ENCODE results near the gene CDH12.
"Not testable (repeated sequence)": the region's sequence is repeated elsewhere in the genome, so short reads cannot be mapped to it uniquely, and the experiment has no call there.

CDH12 gene

DNA sequence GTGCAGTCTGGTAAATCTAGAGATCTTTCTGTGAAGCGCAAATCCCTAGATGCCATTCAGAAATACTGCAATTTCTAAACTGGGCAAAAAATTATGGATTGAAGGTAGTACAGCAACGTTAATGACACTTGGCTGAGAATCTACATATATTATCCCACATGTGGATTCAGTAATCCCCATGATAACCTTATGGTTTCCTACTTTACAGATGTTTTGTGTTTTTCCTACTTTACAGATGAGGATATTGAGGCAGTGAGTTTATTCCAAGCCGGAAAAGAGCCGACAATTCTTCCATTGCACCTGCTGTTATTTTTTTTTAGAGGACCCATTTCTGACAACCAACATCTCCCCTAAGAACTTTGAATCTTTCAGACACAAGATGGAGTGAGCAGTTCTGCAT, 796.5 kb downstream of the CDH12 start:
- H3K36me3 ChIP-seq (ENCODE audit: control insufficient read depth, insufficient read depth, low read length) = no peaks in the 10 kb centered on the region
- no peak overlapping the region for H3K27ac ChIP-seq (ENCODE audit: low read depth, low read length, severe bottlenecking)
- no peak overlapping the region for H3K4me3 ChIP-seq (ENCODE audit: extremely low read depth, insufficient read depth, low read length, poor library complexity, severe bottlenecking)
- no peaks in the 10 kb centered on the region for H3K9me3 ChIP-seq (ENCODE audit: control insufficient read depth, low read length)
- no peaks in the 10 kb centered on the region for H3K4me1 ChIP-seq (ENCODE audit: control insufficient read depth, insufficient read depth, low read length, poor library complexity, severe bottlenecking)
- WGBS, 2 experiments (ENCODE audit: insufficient coverage in 2 of 2) = 83% methylated on average over 2 of the region's 4 CpGs; no CpG with 5 or more reads in 1 of the 2 experiments

DNA sequence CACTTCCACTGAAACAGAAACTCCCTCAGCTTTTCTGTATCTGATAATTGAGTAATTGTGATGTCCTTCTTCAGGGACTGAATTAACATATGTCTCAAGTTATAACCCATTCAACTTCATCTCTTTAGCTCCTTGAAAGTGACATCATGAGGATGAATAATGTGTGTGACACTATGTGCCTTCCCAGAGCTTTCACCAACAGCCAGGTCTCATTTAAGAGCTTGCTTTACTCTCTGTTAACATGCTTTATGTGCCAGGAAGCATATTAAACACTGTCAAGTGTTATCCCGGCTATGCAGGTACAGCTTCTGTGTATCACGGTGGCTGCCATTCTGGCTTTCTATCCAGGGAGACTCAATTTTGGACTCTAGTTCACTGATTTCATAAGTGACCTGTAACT, 799.9 kb downstream of the CDH12 start:
- H3K27ac ChIP-seq (ENCODE audit: low read depth, low read length, severe bottlenecking) = no peak overlapping the region
- no peaks in the 10 kb centered on the region for H3K9me3 ChIP-seq (ENCODE audit: control insufficient read depth, low read length)
- H3K36me3 ChIP-seq (ENCODE audit: control insufficient read depth, insufficient read depth, low read length) = no peaks in the 10 kb centered on the region
- H3K4me3 ChIP-seq (ENCODE audit: extremely low read depth, insufficient read depth, low read length, poor library complexity, severe bottlenecking) = no peak overlapping the region
- no peaks in the 10 kb centered on the region for H3K4me1 ChIP-seq (ENCODE audit: control insufficient read depth, insufficient read depth, low read length, poor library complexity, severe bottlenecking)
- WGBS, 2 experiments (ENCODE audit: insufficient coverage in 2 of 2) = 85 to 100% methylated on average over 2 of the region's 2 CpGs

DNA sequence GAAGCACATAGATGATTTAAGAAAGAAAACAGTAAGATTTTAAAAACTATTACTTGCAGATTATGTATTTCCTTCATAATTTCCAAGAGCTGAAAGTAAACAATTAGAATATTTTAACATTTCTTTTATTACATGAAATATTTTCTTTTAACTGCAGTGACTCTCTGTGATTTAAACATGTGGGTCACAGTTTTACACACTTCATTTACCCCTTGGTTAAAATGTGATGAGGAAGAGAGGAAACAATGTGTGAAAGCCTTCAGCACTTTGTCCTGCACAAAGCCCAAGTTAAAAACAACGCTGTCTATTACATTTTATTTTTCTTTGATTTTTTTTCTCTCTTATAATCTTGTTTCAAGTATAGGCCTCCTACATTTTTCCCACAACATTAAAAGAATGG, 801.3 kb downstream of the CDH12 start:
- no peak overlapping the region for H3K27ac ChIP-seq (ENCODE audit: low read depth, low read length, severe bottlenecking)
- no peak overlapping the region for H3K4me3 ChIP-seq (ENCODE audit: extremely low read depth, insufficient read depth, low read length, poor library complexity, severe bottlenecking)
- no peaks in the 10 kb centered on the region for H3K9me3 ChIP-seq (ENCODE audit: control insufficient read depth, low read length)
- H3K36me3 ChIP-seq (ENCODE audit: control insufficient read depth, insufficient read depth, low read length) = no peaks in the 10 kb centered on the region
- H3K4me1 ChIP-seq (ENCODE audit: control insufficient read depth, insufficient read depth, low read length, poor library complexity, severe bottlenecking) = no peaks in the 10 kb centered on the region
- no CpG with 5 or more reads among the region's 1 CpG for WGBS, 2 experiments (ENCODE audit: insufficient coverage in 2 of 2)

DNA sequence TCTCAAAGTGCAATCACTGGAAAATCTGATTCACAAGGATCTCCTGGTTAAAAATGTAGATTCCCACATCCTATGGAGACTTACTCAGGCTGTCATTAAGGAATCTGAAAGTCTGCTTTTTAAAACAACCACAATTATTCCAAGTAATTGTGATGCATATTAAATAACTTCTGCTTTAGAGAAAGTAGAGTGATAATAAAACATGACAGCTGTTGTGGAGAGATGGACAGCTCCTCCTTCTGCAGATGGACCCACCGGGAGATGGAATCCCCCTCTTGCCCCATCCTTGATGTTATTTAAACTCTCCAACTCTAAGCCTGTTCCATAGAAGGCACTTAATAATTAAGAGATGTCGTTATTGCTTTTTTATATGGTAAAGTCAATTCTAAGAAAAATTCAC, 802.2 kb downstream of the CDH12 start:
- Histone ChIP-seq H3K4me3 (ENCODE audit: extremely low read depth, insufficient read depth, low read length, poor library complexity, severe bottlenecking) (no peak overlapping the region), H3K27ac (ENCODE audit: low read depth, low read length, severe bottlenecking) (no peak overlapping the region)
- no CpG with 5 or more reads among the region's 2 CpGs for WGBS, 2 experiments (ENCODE audit: insufficient coverage in 2 of 2)

DNA sequence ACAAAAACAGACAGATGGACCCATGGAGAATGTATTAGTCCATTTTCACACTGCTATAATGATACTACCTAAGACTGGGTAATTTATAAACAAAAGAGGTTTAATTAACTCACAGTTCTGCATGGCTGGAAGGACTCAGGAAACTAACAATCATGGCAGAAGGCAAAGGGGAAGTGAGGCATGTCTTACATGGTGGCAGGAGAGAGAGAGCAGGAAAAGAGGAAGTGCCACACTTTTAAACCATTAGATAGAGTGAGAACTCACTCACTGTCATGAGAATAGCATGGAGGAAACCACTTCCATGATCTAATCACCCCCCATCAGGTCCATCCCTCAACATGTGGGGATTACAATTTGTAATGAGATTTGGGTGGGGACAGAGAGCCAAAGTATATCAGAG, 808.9 kb downstream of the CDH12 start:
- Histone ChIP-seq H3K4me1 (ENCODE audit: control insufficient read depth, insufficient read depth, low read length, poor library complexity, severe bottlenecking) (no peaks in the 10 kb centered on the region), H3K4me3 (ENCODE audit: extremely low read depth, insufficient read depth, low read length, poor library complexity, severe bottlenecking) (no peak overlapping the region), H3K9me3 (ENCODE audit: control insufficient read depth, low read length) (no peaks in the 10 kb centered on the region), H3K36me3 (ENCODE audit: control insufficient read depth, insufficient read depth, low read length) (no peaks in the 10 kb centered on the region), H3K27ac (ENCODE audit: low read depth, low read length, severe bottlenecking) (no peak overlapping the region)

More for the DNA sequence above, 802.2 kb downstream of the CDH12 start:
- H3K4me1 ChIP-seq (ENCODE audit: control insufficient read depth, insufficient read depth, low read length, poor library complexity, severe bottlenecking) = no peaks in the 10 kb centered on the region
- H3K36me3 ChIP-seq (ENCODE audit: control insufficient read depth, insufficient read depth, low read length) = no peaks in the 10 kb centered on the region
- H3K9me3 ChIP-seq (ENCODE audit: control insufficient read depth, low read length) = no peaks in the 10 kb centered on the region

DNA sequence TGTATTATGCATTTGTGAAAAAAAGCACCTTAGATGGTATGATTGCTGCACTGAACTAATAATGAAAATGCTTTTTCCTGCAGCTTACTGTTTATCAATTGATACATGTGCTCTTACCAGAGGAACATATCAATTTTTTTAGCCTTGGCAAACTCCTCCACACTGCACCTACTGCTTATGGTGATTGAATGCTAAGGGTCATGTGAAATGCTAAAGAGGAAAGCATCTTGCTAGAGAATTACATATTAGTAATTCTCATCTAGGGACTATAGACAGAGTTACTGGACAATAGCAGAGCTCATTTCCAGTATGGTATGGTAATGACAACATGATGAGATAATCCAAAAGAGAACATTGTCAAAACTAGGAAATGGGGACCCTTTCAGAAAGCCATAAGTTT, 817.1 kb downstream of the CDH12 start:
- H3K9me3 ChIP-seq (ENCODE audit: control insufficient read depth, low read length) = no peaks in the 10 kb centered on the region
- no peaks in the 10 kb centered on the region for H3K4me1 ChIP-seq (ENCODE audit: control insufficient read depth, insufficient read depth, low read length, poor library complexity, severe bottlenecking)
- H3K27ac ChIP-seq (ENCODE audit: low read depth, low read length, severe bottlenecking) = no peak overlapping the region
- no peaks in the 10 kb centered on the region for H3K36me3 ChIP-seq (ENCODE audit: control insufficient read depth, insufficient read depth, low read length)
- H3K4me3 ChIP-seq (ENCODE audit: extremely low read depth, insufficient read depth, low read length, poor library complexity, severe bottlenecking) = no peak overlapping the region

DNA sequence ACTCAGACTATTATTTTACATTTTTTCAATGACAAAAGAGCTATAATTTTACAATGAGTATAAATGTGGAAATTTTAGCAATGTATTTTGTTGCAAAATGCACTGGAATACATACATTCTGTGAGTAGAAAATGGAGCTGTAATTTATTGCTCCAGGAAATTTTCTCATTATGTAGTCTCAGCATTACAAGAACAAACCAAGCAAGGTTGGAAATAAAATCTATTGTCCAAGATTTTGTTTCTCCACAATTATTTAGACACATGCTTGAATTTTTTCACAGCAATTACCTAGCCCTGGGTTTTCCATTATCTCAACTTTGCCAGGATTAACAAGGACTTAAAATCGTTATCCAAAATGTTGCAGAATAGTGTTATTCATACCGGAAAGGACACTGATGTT, 820.1 kb downstream of the CDH12 start:
- H3K9me3 ChIP-seq (ENCODE audit: control insufficient read depth, low read length) = no peaks in the 10 kb centered on the region
- WGBS, 2 experiments (ENCODE audit: insufficient coverage in 2 of 2) = no CpG with 5 or more reads among the region's 2 CpGs
- H3K4me1 ChIP-seq (ENCODE audit: control insufficient read depth, insufficient read depth, low read length, poor library complexity, severe bottlenecking) = no peaks in the 10 kb centered on the region
- no peak overlapping the region for H3K27ac ChIP-seq (ENCODE audit: low read depth, low read length, severe bottlenecking)
- H3K36me3 ChIP-seq (ENCODE audit: control insufficient read depth, insufficient read depth, low read length) = no peaks in the 10 kb centered on the region
- H3K4me3 ChIP-seq (ENCODE audit: extremely low read depth, insufficient read depth, low read length, poor library complexity, severe bottlenecking) = no peak overlapping the region

DNA sequence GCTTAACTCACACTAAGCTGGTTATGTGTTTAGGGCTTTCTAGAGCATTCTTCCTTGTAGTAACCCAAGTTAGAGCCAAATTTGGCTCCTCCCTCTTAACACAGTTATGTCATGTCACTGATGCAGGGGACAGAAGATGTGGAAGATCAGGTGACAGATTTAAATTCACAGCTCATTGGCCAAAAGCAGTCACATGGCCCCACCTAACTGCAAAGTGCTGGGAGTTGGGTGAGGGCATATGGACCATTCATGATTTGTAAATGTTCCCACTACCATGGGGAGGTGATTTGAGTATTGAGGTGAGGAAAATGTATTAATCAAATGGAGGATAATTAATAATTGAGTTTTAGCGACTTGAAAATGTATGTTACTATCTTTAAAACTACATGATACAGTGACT, 829.4 kb downstream of the CDH12 start:
- Histone ChIP-seq H3K4me1 (ENCODE audit: control insufficient read depth, insufficient read depth, low read length, poor library complexity, severe bottlenecking) (no peaks in the 10 kb centered on the region), H3K36me3 (ENCODE audit: control insufficient read depth, insufficient read depth, low read length) (no peaks in the 10 kb centered on the region), H3K9me3 (ENCODE audit: control insufficient read depth, low read length) (no peaks in the 10 kb centered on the region), H3K27ac (ENCODE audit: low read depth, low read length, severe bottlenecking) (no peak overlapping the region), H3K4me3 (ENCODE audit: extremely low read depth, insufficient read depth, low read length, poor library complexity, severe bottlenecking) (no peak overlapping the region)
- WGBS, 2 experiments (ENCODE audit: insufficient coverage in 2 of 2) = no CpG with 5 or more reads among the region's 1 CpG

DNA sequence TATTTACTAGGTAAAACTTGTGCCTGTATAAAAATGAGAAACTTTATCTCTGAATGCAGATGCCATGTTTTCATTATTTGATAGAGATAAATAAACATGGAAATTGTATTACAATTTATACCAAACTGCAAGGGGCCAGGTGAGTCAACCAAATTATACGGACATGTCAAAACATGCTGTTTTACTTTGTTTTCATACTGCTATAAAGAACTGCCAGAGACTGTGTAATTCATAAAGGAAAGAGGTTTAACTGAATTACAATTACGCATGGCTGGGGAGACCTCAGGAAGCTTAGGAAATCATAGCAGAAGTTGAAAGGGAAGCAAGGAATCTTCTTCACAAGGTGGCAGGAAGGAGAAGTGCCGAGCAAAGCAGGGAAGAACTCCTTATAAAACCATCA, 840.3 kb downstream of the CDH12 start:
- H3K4me1 ChIP-seq (ENCODE audit: control insufficient read depth, insufficient read depth, low read length, poor library complexity, severe bottlenecking); H3K36me3 ChIP-seq (ENCODE audit: control insufficient read depth, insufficient read depth, low read length); H3K9me3 ChIP-seq (ENCODE audit: control insufficient read depth, low read length); H3K4me3 ChIP-seq (ENCODE audit: extremely low read depth, insufficient read depth, low read length, poor library complexity, severe bottlenecking); H3K27ac ChIP-seq (ENCODE audit: low read depth, low read length, severe bottlenecking): not testable (repeated sequence)
- 92 to 100% methylated on average over 1 to 2 of the region's 3 CpGs for WGBS, 2 experiments (ENCODE audit: insufficient coverage in 2 of 2)

DNA sequence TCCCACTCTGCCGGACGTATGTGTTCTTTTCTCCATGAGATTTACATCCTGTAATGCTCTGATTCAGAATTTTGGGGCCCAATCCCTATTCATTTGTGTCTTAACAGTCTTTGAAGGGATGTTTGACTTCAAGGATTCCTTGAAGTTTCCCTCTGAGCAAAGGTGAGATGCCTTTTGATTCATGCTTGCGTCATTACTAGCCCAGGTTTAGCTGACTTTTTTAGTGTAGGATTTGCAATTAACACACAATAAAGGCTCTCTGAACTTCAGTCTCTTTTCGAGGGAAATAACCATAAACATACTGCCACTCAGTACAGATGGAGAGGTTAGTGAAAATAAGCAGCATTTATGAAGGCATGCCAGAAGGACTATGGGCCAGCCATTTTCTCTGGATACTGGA, 842.3 kb downstream of the CDH12 start:
- not testable (repeated sequence) for H3K27ac ChIP-seq (ENCODE audit: low read depth, low read length, severe bottlenecking); H3K4me1 ChIP-seq (ENCODE audit: control insufficient read depth, insufficient read depth, low read length, poor library complexity, severe bottlenecking); H3K36me3 ChIP-seq (ENCODE audit: control insufficient read depth, insufficient read depth, low read length); H3K4me3 ChIP-seq (ENCODE audit: extremely low read depth, insufficient read depth, low read length, poor library complexity, severe bottlenecking); H3K9me3 ChIP-seq (ENCODE audit: control insufficient read depth, low read length)
- WGBS, 2 experiments (ENCODE audit: insufficient coverage in 2 of 2) = no CpG with 5 or more reads among the region's 4 CpGs

DNA sequence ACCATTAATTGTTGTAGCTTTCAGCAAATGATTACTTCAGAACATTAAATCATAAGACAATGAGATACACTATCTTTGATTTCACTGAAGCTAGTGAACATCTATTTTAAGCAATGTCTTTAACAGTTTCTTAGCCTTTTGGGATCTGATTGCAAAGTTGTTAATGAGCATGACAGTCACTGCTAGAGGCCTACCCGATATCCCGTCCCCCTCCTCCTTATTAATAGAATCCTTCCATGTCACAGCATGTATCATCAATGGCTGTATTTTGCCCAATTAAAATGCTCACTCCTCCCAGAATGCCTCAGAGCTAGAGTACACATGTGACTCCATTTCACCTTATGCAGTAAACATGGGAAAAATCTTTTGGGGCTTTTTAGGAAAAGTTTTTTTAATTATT, 852.0 kb downstream of the CDH12 start:
- not testable (repeated sequence) for H3K27ac ChIP-seq (ENCODE audit: low read depth, low read length, severe bottlenecking); H3K4me1 ChIP-seq (ENCODE audit: control insufficient read depth, insufficient read depth, low read length, poor library complexity, severe bottlenecking); H3K9me3 ChIP-seq (ENCODE audit: control insufficient read depth, low read length); H3K4me3 ChIP-seq (ENCODE audit: extremely low read depth, insufficient read depth, low read length, poor library complexity, severe bottlenecking); H3K36me3 ChIP-seq (ENCODE audit: control insufficient read depth, insufficient read depth, low read length)
- 77 to 83% methylated on average over 1 to 2 of the region's 2 CpGs for WGBS, 2 experiments (ENCODE audit: insufficient coverage in 2 of 2)

DNA sequence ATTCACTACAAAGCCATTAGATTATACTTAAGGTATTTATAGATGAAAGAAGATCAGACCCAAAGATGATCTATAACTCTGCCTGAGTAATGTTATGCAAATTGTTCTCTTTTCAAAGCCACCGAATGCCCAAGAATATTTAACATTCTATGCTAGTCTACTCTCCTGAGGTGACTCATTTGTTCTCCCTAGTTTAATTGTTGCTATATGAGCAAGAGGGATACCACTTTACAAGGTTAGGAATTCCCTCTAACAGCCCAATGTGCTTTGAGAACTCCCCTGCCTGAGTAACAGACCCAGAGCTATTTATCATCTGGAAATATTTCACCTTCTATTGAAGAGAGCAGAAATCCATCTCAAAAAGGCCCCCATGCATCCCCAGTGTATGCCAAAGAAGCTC, 867.3 kb downstream of the CDH12 start:
- H3K9me3 ChIP-seq (ENCODE audit: control insufficient read depth, low read length); H3K4me1 ChIP-seq (ENCODE audit: control insufficient read depth, insufficient read depth, low read length, poor library complexity, severe bottlenecking); H3K36me3 ChIP-seq (ENCODE audit: control insufficient read depth, insufficient read depth, low read length); H3K27ac ChIP-seq (ENCODE audit: low read depth, low read length, severe bottlenecking); H3K4me3 ChIP-seq (ENCODE audit: extremely low read depth, insufficient read depth, low read length, poor library complexity, severe bottlenecking): not testable (repeated sequence)
- whole genome bisulfite sequencing, 2 experiments (ENCODE audit: insufficient coverage in 2 of 2) = no CpG with 5 or more reads among the region's 1 CpG
